Left lung (tissue), 10 donors: ENCODE measurements around the gene GNAO1. TPM values are rescaled to one million over a fixed set of nuclear protein-coding genes. Genes with fewer than 3 reads are reported as not detected.

Source experiments
- ATAC-seq: fragments of 200-7000 bp; cut with Tn5 transposase; one replicate; pipeline ENCODE4 v1.9.1; 2020; ENCODE audit warnings: moderate library complexity
- DNase-seq, 4 donors: peaks; one replicate each; pipeline ENCODE4 v3.0.0-alpha.2; 2013 to 2020
- H3K27ac ChIP-seq, 2 donors: fragments of 200-600 bp; sonication (generic) in 1 of 2; one replicate each; pipeline versions ENCODE4 v1.5.0 to v1.8.0; 2020 to 2021
- H3K27me3 ChIP-seq, 2 donors: fragments of 200-600 bp; sonication (generic) in 1 of 2; one replicate each; pipeline versions ENCODE4 v1.5.0 to v1.8.0; 2020 to 2021
- H3K36me3 ChIP-seq, 2 donors: fragments of 200-600 bp; sonication (generic) in 1 of 2; one replicate each; pipeline versions ENCODE4 v1.5.0 to v1.8.0; 2020 to 2021
- H3K4me1 ChIP-seq, 2 donors: fragments of 200-600 bp; one replicate each; pipeline ENCODE4 v1.8.0; 2021
- H3K4me3 ChIP-seq, 2 donors: fragments of 200-600 bp; sonication (generic) in 1 of 2; one replicate each; pipeline versions ENCODE4 v1.5.0 to v1.8.0; 2020 to 2021; ENCODE audit warnings: mild to moderate bottlenecking in 1 of 2
- H3K9me3 ChIP-seq, 2 donors: fragments of 200-600 bp; sonication (generic) in 1 of 2; one replicate each; pipeline versions ENCODE4 v1.5.0 to v1.8.0; 2020 to 2021
- CTCF ChIP-seq, 2 donors: fragments of 200-600 bp; sonication (generic) in 1 of 2; IDR thresholded peaks; one replicate each; pipeline versions ENCODE4 v1.5.0 to v1.8.0; 2021; ENCODE audit warnings: antibody characterized with exemption in 2 of 2
- intact Hi-C, 2 donors: fragments of 100-400 bp; cut with DNase I; formaldehyde crosslinking; loops; one replicate each; pipeline versions ENCODE4 v1.11.2 to v1.14.2; 2022
- polyA plus RNA-seq, 6 donors: library from polyadenylated mRNA; unstranded; fragments of 120-200 nt; gene quantifications; one replicate each; pipeline ENCODE4 v1.2.1, GENCODE V29; 2013; ENCODE audit not compliant: insufficient read length in 6 of 6
- total RNA-seq, 2 donors: library from RNA; stranded (reverse); fragmentation: NEBNext Ultra II Directional; extraction: Animal tissue kit (Norgen Biotek cat#: 25700); gene quantifications; one replicate each; pipeline ENCODE4 v1.2.1, GENCODE V29; 2021
- donor health status: DM: no; HTN: yes; CAD: no.
- donor health status: DM: no; HTN: no; CAD: no.

The GNAO1 gene
- total and polyA plus RNA-seq, 8 donors, result 1.3 to 34.1 (median 22.2) TPM

DNA sequence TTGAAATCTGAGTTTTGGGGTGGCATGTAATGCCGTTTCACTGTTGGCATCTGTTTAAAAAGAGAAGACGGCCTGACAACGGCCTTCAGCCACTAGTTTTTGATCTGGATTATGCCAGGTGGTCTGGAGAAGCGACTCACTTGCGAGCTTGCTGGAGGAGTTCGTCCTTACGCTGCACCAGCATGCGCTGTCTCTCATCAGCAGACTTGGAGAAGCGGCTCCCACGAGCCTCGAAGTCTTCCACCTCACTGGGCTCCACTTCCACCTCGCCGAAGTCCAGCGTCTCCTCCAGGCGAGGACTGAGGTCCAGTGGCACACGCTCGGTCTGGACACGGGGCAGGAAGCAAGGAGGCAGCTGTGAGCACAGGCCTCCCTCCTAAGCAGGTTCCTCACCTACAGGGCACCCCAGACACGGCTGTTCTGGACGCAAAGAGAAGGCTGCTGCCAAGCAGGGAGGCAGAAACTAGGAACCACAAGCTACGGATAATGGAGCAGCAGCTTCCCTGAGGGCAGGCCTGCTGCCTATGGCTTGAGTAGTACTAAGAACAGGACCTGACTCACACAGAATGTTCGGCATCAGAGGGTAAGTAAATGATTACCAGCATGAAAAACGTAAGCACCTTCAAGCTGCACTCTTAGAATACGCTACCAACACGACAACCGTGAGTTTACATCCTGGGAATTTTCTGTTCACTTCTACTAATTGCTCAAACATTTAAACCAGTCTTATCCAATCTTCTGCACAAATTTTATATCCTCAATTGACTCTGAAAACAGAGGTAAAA is 172.7 kb downstream of the GNAO1 start:
- Histone ChIP-seq H3K36me3 (peaks cover 0 to 80% of the 10 kb centered on the region in 2 donors), H3K4me1 (no peaks in the 10 kb centered on the region), H3K27ac (no peak overlapping the region), H3K4me3 (no peak overlapping the region), H3K9me3 (no peaks in the 10 kb centered on the region), H3K27me3 (no peaks in the 10 kb centered on the region)
- TF ChIP-seq CTCF (IDR thresholded peaks at IDR 0.05), result no peak
- intact Hi-C loops, result no loop called here
- ATAC-seq (no peak), DNase-seq (no peak)

DNA sequence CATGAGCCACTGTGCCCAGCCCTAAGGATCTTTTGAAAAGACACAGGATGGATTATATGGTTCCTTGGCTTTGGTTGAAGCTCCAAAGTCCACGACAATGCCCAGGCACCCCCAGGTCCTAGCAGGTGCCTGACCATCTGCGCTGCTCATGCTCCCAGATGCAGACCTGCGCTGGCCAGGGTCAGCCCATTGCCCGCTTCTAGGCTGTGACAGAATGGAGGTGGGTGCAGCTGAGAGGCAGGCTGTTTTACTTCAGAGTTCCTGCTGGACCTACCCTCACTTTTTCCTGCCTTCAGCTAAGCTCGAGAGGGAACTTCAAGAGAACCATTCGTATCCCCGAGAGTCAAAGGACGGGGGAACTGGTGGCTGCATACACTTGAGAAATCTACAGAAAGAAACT is 173.6 kb downstream of the GNAO1 start:
- H3K9me3 ChIP-seq, result no peaks in the 10 kb centered on the region
- no peaks in the 10 kb centered on the region for H3K4me1 ChIP-seq
- ATAC-seq, result no peak
- DNase-seq, result no peak
- intact Hi-C loops, result no loop called here
- H3K4me3 ChIP-seq, result no peak overlapping the region
- no peaks in the 10 kb centered on the region for H3K27me3 ChIP-seq
- H3K27ac ChIP-seq, result no peak overlapping the region
- H3K36me3 ChIP-seq, result peaks cover 0 to 83% of the 10 kb centered on the region in 2 donors
- no peak for TF ChIP-seq CTCF (IDR thresholded peaks at IDR 0.05)

DNA sequence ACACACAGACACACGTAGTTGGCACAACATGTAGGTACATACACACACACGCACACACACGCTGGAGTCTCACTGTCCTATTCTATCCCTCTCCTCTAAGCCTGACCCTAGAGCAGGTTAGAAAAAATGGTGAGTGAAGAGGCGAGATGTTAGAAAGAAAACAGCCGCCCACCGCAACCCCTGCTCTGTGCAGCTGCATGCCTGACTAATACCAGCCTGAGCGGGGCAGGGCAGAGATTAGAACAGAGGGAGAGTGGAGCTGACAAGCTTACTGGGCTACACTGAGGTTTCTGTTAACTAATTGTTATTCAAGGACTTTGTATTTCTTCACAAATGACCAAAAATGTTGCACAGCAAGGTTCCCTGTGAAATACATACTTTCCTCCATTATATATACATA is 174.3 kb downstream of the GNAO1 start:
- intact Hi-C loops, result no loop called here
- peaks cover 0 to 76% of the 10 kb centered on the region in 2 donors for H3K36me3 ChIP-seq
- no peak overlapping the region for H3K4me3 ChIP-seq
- DNase-seq (no peak), ATAC-seq (no peak)
- H3K27me3 ChIP-seq, result no peaks in the 10 kb centered on the region
- no peaks in the 10 kb centered on the region for H3K9me3 ChIP-seq
- no peak overlapping the region for H3K27ac ChIP-seq
- TF ChIP-seq CTCF (IDR thresholded peaks at IDR 0.05), result no peak
- H3K4me1 ChIP-seq, result no peaks in the 10 kb centered on the region

- TF ChIP-seq CTCF (IDR thresholded peaks at IDR 0.05), result no peak
- no peak for ATAC-seq
- intact Hi-C loops, result no loop called here
- Histone ChIP-seq H3K27me3 (no peaks in the 10 kb centered on the region), H3K36me3 (peaks cover 0 to 69% of the 10 kb centered on the region in 2 donors), H3K9me3 (no peaks in the 10 kb centered on the region), H3K4me1 (peaks cover 0 to 8% of the 10 kb centered on the region in 2 donors), H3K27ac (no peak overlapping the region), H3K4me3 (no peak overlapping the region)
- DNase-seq, result no peak
These were observed 175.7 kb downstream of the GNAO1 start for GRCh38 chr16:56366945-56367344.

DNA sequence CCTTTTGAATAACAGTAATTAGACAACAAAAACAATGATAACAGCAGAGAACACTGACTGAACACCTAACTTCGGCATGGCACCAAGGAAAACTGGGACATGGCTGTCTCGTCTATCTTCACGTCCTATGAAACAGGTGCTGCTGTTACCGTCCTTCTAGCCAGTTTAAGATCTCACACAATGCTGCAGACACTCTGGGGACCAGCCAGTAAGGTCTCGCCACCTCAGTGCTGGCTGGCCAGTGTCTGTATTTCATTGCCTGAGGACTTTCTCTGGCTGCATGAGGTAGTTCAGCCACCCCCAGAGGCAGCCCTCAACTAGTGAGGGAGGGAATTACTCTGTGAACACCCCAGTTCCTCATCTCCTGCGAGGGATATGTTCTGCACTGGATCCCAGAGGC is 176.5 kb downstream of the GNAO1 start:
- no peak for TF ChIP-seq CTCF (IDR thresholded peaks at IDR 0.05)
- no peak overlapping the region for H3K27ac ChIP-seq
- no peak overlapping the region for H3K4me3 ChIP-seq
- H3K27me3 ChIP-seq, result no peaks in the 10 kb centered on the region
- H3K4me1 ChIP-seq, result peaks cover 0 to 8% of the 10 kb centered on the region in 2 donors
- ATAC-seq (no peak), DNase-seq (no peak)
- peaks cover 0 to 60% of the 10 kb centered on the region in 2 donors for H3K36me3 ChIP-seq
- no peaks in the 10 kb centered on the region for H3K9me3 ChIP-seq
- intact Hi-C loops, result no loop called here
